Activated CD4-positive, alpha-beta T cell treated with anti-CD3 and anti-CD28 coated beads, Interleukin-2, Interleukin-6, amounts not matched to agents 100 ng/mL and 50 ng/mL, durations not matched to agents 16 hours and 8 hours (primary cell): ENCODE measurements around the gene KLK4.

ENCODE experiments used
- DNase-seq: peaks from one replicate; pipeline ENCODE4 v3.0.0-alpha.2; 2020

KLK4 gene, protein sequence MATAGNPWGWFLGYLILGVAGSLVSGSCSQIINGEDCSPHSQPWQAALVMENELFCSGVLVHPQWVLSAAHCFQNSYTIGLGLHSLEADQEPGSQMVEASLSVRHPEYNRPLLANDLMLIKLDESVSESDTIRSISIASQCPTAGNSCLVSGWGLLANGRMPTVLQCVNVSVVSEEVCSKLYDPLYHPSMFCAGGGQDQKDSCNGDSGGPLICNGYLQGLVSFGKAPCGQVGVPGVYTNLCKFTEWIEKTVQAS

GRCh38 chr19:50911206-50912101 is at the start of gene KLK4:
TSS of gene KLK4 (minus strand) at chr19:50911395. CDS start at chr19:50910738, 657 bp downstream.
- no peak for DNase-seq

DNA sequence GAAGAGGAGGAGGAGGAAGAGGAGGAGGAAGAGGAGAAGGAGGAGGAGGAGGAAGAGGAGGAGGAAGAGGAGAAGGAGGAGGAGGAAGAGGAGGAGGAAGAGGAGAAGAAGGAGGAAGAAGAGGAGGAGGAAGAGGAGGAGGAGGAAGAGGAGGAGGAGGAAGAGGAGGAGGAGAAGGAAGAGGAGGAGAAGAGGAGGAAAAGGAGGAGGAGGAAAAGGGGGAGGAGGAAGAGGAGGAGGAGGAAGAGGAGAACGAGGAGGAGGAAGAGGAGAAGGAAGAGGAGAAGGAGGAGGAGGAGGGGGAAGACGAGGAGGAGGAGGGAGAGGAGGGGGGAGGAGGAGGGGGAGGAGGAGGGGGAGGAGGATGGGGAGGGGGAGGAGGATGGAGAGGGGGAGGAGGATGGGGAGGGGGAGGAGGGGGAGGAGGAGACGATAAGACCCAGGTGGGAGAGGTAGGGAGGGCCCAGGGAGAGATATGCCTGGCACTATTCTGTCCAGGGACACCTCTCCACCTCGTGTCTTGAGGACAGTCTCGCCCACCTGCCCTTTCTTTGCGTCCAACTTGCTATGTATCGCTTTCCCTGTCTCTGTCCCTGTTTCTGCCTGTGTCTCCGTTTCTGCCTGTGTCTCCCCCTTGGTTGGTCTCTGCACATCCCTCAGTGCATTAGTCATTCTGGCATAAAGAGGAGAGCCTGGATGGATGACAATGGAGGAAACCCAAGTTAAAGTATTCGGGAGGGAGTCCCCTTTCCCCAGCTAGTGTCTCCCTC is 48.7 kb upstream of the KLK4 start:
- no peak for DNase-seq

DNA sequence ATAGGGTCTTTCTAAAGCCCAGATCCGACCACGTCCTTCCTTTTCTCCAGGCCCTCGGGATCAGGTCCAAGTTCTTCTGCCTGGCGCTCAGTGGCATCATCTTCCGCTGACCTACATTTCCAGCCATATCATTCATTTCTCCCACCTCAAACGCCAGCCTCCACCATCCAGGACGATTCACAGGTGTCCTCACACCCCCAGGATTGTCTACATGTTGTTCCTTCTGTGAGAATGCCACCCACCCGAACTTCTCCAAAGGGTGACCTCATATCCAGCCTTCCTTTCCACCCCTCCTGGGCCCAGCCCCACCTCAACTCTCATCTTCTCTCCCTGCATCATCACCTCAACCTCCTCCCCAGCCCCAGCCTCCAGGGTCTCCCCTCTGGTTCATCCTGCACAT is 46.4 kb upstream of the KLK4 start:
- DNase-seq, result no peak

- DNase-seq, result no peak
Measured at GRCh38 chr19:50952910-50953309, 41.7 kb upstream of the KLK4 start, which contains the start of gene KLK5. TSS of gene KLK5 (minus strand) at chr19:50953038. CDS start at chr19:50952657, 381 bp downstream.

GRCh38 chr19:50949861-50950260 is 38.7 kb upstream of the KLK4 start:
- no peak for DNase-seq

DNA sequence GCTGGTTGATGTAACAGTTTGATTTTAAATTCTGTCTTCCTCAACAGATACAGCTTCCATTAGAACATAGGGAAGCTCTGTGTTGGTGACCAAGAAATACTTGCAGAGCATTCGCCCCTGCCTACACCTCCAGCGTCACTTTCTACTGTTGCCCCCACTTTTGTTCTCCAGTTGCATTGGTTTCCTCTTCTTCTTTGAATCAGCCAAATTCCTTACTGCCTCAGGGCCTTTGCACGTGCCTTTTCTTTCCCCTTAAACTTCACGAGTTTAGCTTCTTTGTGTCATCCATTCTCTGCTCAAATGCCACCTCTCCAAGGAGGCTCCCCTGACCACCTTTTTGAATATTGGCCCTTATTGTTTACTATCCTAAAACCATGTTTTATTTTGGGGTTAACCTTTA is 35.9 kb upstream of the KLK4 start:
- DNase-seq, result no peak

DNA sequence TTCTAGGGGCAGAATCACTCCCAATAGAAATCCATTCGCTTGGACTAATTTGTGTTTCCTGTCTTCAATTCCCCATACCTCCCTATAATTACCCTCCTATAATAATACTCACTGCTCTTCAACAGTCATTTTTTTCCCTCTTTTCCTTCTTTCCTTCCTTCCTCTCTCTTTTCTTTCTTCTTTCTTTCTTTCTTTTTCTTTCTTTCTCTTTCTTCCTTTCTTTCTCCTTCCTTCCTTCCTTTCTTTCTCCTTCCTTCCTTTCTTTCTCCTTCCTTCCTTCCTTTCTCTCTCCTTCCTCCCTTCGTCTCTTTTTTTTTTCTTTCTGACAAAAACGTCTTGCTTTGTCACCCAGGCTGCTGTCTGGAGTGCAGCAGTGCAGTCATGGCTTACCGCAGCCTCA is 33.6 kb upstream of the KLK4 start:
- DNase-seq, result no peak

DNA sequence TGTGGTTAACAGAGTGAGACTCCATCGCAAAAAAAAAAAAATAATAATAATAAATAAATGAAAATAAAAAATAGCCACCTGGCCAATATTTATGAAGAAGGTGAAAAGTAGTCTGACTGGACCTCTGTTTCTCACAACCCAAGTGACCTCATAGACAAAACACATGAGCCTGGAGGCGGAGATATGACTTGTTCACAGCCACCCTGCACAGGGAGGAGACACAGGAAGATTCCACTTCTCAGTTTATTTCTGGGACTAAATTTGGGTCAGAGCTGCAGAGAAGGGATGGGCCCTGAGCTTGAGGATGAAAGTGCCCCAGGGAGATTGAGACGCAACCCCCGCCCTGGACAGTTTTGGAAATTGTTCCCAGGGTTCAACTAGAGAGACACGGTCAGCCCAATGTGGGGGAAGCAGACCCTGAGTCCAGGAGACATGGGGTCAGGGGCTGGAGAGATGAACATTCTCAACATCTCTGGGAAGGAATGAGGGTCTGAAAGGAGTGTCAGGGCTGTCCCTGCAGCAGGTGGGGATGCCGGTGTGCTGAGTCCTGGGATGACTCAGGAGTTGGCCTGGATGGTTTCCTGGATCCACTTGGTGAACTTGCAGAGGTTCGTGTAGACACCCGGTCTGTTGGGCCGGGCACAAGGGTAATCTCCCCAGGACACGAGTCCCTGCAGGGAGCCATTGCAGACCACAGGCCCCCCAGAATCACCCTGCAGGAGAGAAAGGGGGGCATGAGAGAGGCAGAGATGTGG is 32.1 kb upstream of the KLK4 start:
- DNase-seq, result no peak

GRCh38 chr19:50939596-50939995 is 28.4 kb upstream of the KLK4 start:
- no peak for DNase-seq

DNA sequence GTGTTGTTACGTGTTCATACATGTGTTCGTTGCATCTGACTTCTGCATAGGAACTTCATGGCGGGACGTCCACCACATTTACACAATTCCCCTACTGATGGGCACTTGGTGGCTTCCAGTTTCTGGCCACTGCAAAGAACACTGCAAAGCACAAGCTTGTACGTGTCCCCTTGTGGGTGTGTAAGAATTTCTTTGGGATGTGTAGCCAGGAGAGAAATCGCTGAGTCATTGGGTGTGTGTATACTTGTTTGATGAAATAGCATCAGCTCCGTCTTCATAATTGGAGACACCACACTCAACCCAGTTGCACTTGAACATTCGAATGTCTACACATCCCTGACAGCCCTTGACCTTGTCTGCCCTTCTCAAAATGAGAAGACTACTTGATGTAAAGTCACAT is 22.4 kb upstream of the KLK4 start:
- DNase-seq, result no peak

DNA sequence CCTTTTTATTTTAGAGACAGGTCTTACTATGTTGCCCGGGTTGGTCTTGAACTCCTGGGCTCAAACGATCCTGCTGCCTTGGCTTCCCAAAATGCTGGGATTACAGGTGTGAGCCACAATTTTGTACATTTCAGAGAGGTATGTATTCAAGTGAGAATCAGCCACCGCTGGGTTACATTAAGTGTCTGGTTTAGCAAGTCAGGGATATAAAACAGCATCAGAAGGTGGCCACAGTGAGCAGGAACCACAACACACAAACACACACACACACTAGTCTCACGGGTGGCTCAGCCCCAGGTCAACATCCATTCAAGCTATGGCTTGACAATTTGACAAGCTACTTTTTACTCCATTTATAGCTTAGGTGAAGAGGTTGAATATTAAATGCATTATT is 21.5 kb upstream of the KLK4 start:
- no peak for DNase-seq

DNA sequence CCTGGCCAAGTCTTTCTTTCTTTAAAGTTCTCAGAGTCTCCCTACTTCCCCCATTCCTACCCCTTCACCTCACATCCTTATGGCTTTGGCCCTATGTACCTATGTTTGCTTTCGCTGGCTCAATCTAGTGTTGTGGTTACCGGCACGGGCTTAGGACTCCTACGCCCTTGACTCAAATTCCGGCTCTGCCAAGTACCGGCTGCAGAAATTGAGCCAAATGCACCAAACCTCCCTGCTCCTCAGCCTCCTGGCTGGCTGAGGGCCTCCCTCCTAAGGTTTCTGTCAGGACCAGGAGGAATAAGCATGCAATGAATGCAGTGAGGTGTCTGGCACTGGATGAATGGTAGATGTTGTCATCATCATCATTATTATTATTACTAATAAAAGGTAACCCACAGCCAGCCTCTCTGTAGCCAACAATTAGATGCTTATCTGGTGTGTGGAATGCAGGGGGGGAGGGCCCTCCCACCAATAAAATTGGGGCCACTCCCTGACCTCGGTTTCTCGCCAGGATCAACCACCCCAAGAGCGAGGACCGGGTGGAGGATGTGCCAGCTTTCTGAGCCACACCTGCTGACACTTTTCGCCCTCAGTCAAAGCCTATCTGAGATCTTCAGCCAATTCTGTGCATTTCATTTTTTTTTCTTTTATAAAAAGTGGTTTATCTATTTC is 21.0 kb upstream of the KLK4 start:
- no peak for DNase-seq

GRCh38 chr19:50931023-50931422 is 19.8 kb upstream of the KLK4 start:
- no peak for DNase-seq

- DNase-seq, result no peak
Measured at GRCh38 chr19:50928831-50929230, 17.6 kb upstream of the KLK4 start.

DNA sequence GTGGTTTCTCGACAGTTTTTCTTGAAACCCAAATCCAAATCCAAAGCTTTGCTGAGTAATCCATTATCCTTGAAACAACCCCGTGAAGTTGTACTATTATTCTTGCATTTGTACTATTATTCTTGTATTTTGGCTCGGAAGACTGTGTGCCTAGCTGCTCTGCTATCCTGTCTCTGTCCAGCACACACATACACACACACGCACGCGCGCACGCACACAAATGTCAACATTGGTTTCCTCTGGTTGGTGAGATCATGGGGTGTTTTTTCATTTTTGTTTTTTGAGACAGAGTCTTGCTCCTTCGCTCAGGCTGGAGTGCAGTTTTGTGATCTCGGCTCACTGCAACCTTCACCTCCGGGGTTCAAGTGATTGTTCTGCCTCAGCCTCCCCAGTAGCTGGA is 14.9 kb upstream of the KLK4 start:
- no peak for DNase-seq

GRCh38 chr19:50925734-50926133 is 14.5 kb upstream of the KLK4 start:
- no peak for DNase-seq

- no peak for DNase-seq
Measured at GRCh38 chr19:50924586-50924985, 13.4 kb upstream of the KLK4 start.

GRCh38 chr19:50922317-50922853 is 11.2 kb upstream of the KLK4 start:
- peak; percentile 90 for DNase-seq

- DNase-seq, result no peak
Measured at GRCh38 chr19:50921426-50922316, 10.5 kb upstream of the KLK4 start.

GRCh38 chr19:50916069-50916468 is 4.9 kb upstream of the KLK4 start:
- DNase-seq, result no peak
